Measurements from ENCODE around the gene NHS.

NHS gene

GRCh38 chrX:17741123-17741511, 366.1 kb downstream of the NHS start:
- Histone ChIP-seq H3K36me3 (ENCODE audit: insufficient read depth, low read length) (no peaks in the 10 kb centered on the region), H3K9me3 (ENCODE audit: control insufficient read depth, insufficient read depth, low read length) (no peaks in the 10 kb centered on the region), H3K4me1 (ENCODE audit: insufficient read depth, low read length) (no peaks in the 10 kb centered on the region), H3K9ac (ENCODE audit: low read depth, low read length) (no peak overlapping the region)

GRCh38 chrX:17743913-17744312, 368.9 kb downstream of the NHS start:
- Histone ChIP-seq H3K36me3 (ENCODE audit: insufficient read depth, low read length) (no peaks in the 10 kb centered on the region), H3K4me1 (ENCODE audit: insufficient read depth, low read length) (no peaks in the 10 kb centered on the region), H3K9ac (ENCODE audit: low read depth, low read length) (no peak overlapping the region), H3K9me3 (ENCODE audit: control insufficient read depth, insufficient read depth, low read length) (no peaks in the 10 kb centered on the region)

- Histone ChIP-seq H3K4me1 (ENCODE audit: insufficient read depth, low read length) (no peaks in the 10 kb centered on the region), H3K9ac (ENCODE audit: low read depth, low read length) (no peak overlapping the region), H3K36me3 (ENCODE audit: insufficient read depth, low read length) (no peaks in the 10 kb centered on the region), H3K9me3 (ENCODE audit: control insufficient read depth, insufficient read depth, low read length) (no peaks in the 10 kb centered on the region)
These were observed 370.0 kb downstream of the NHS start for GRCh38 chrX:17744896-17745523.

GRCh38 chrX:17747692-17748091, 372.7 kb downstream of the NHS start:
- Histone ChIP-seq H3K4me1 (ENCODE audit: insufficient read depth, low read length) (no peaks in the 10 kb centered on the region; the same call in 1 of the 2 replicates), H3K9ac (ENCODE audit: low read depth, low read length) (no peak overlapping the region), H3K9me3 (ENCODE audit: control insufficient read depth, insufficient read depth, low read length) (no peaks in the 10 kb centered on the region), H3K36me3 (ENCODE audit: insufficient read depth, low read length) (no peaks in the 10 kb centered on the region)

GRCh38 chrX:17748684-17749083, 373.7 kb downstream of the NHS start:
- no peaks in the 10 kb centered on the region for H3K36me3 ChIP-seq (ENCODE audit: insufficient read depth, low read length)
- no peak overlapping the region for H3K9ac ChIP-seq (ENCODE audit: low read depth, low read length)
- H3K4me1 ChIP-seq (ENCODE audit: insufficient read depth, low read length) = no peaks in the 10 kb centered on the region; the same call in 1 of the 2 replicates
- no peaks in the 10 kb centered on the region for H3K9me3 ChIP-seq (ENCODE audit: control insufficient read depth, insufficient read depth, low read length)

- no peaks in the 10 kb centered on the region for H3K36me3 ChIP-seq (ENCODE audit: insufficient read depth, low read length)
- H3K9ac ChIP-seq (ENCODE audit: low read depth, low read length) = no peak overlapping the region
- no peaks in the 10 kb centered on the region for H3K9me3 ChIP-seq (ENCODE audit: control insufficient read depth, insufficient read depth, low read length)
- no peaks in the 10 kb centered on the region; the same call in 1 of the 2 replicates for H3K4me1 ChIP-seq (ENCODE audit: insufficient read depth, low read length)
These were observed 375.4 kb downstream of the NHS start for GRCh38 chrX:17750436-17750835.

- Histone ChIP-seq H3K36me3 (ENCODE audit: insufficient read depth, low read length) (no peaks in the 10 kb centered on the region), H3K9me3 (ENCODE audit: control insufficient read depth, insufficient read depth, low read length) (no peaks in the 10 kb centered on the region), H3K4me1 (ENCODE audit: insufficient read depth, low read length) (no peaks in the 10 kb centered on the region), H3K9ac (ENCODE audit: low read depth, low read length) (no peak overlapping the region)
These were observed 383.4 kb downstream of the NHS start for GRCh38 chrX:17758382-17758781.

- Histone ChIP-seq H3K9me3 (ENCODE audit: control insufficient read depth, insufficient read depth, low read length) (no peaks in the 10 kb centered on the region), H3K4me1 (ENCODE audit: insufficient read depth, low read length) (no peaks in the 10 kb centered on the region), H3K9ac (ENCODE audit: low read depth, low read length) (no peak overlapping the region), H3K36me3 (ENCODE audit: insufficient read depth, low read length) (no peaks in the 10 kb centered on the region)
These were observed 385.0 kb downstream of the NHS start for GRCh38 chrX:17759990-17760389.

GRCh38 chrX:17767734-17768133, 392.7 kb downstream of the NHS start:
- H3K4me1 ChIP-seq (ENCODE audit: insufficient read depth, low read length) = no peaks in the 10 kb centered on the region
- H3K36me3 ChIP-seq (ENCODE audit: insufficient read depth, low read length) = no peaks in the 10 kb centered on the region
- no peaks in the 10 kb centered on the region for H3K9me3 ChIP-seq (ENCODE audit: control insufficient read depth, insufficient read depth, low read length)
- no peak overlapping the region for H3K9ac ChIP-seq (ENCODE audit: low read depth, low read length)

- Histone ChIP-seq H3K9me3 (ENCODE audit: control insufficient read depth, insufficient read depth, low read length) (no peaks in the 10 kb centered on the region), H3K9ac (ENCODE audit: low read depth, low read length) (no peak overlapping the region), H3K36me3 (ENCODE audit: insufficient read depth, low read length) (no peaks in the 10 kb centered on the region), H3K4me1 (ENCODE audit: insufficient read depth, low read length) (no peaks in the 10 kb centered on the region)
These were observed 394.0 kb downstream of the NHS start for GRCh38 chrX:17768997-17769396.

GRCh38 chrX:17769701-17770269, 394.8 kb downstream of the NHS start:
- H3K9ac ChIP-seq (ENCODE audit: low read depth, low read length) = no peak overlapping the region
- H3K36me3 ChIP-seq (ENCODE audit: insufficient read depth, low read length) = no peaks in the 10 kb centered on the region
- H3K4me1 ChIP-seq (ENCODE audit: insufficient read depth, low read length) = no peaks in the 10 kb centered on the region
- H3K9me3 ChIP-seq (ENCODE audit: control insufficient read depth, insufficient read depth, low read length) = no peaks in the 10 kb centered on the region

- Histone ChIP-seq H3K36me3 (ENCODE audit: insufficient read depth, low read length) (no peaks in the 10 kb centered on the region), H3K4me1 (ENCODE audit: insufficient read depth, low read length) (no peaks in the 10 kb centered on the region), H3K9ac (ENCODE audit: low read depth, low read length) (no peak overlapping the region), H3K9me3 (ENCODE audit: control insufficient read depth, insufficient read depth, low read length) (no peaks in the 10 kb centered on the region)
These were observed 398.3 kb downstream of the NHS start for GRCh38 chrX:17773221-17773876.

- Histone ChIP-seq H3K36me3 (ENCODE audit: insufficient read depth, low read length) (no peaks in the 10 kb centered on the region), H3K9ac (ENCODE audit: low read depth, low read length) (no peak overlapping the region), H3K9me3 (ENCODE audit: control insufficient read depth, insufficient read depth, low read length) (no peaks in the 10 kb centered on the region), H3K4me1 (ENCODE audit: insufficient read depth, low read length) (peaks cover 4% of the 10 kb centered on the region; the same call in 1 of the 2 replicates)
These were observed 399.1 kb downstream of the NHS start for GRCh38 chrX:17774053-17774452.

- Histone ChIP-seq H3K9ac (ENCODE audit: low read depth, low read length) (no peak overlapping the region), H3K9me3 (ENCODE audit: control insufficient read depth, insufficient read depth, low read length) (peaks cover 7% of the 10 kb centered on the region), H3K4me1 (ENCODE audit: insufficient read depth, low read length) (peaks cover 7% of the 10 kb centered on the region; the same call in 1 of the 2 replicates), H3K36me3 (ENCODE audit: insufficient read depth, low read length) (no peaks in the 10 kb centered on the region)
These were observed 404.0 kb downstream of the NHS start for GRCh38 chrX:17778997-17779396.

GRCh38 chrX:17779434-17779833, 404.4 kb downstream of the NHS start:
- peaks cover 7% of the 10 kb centered on the region for H3K9me3 ChIP-seq (ENCODE audit: control insufficient read depth, insufficient read depth, low read length)
- H3K4me1 ChIP-seq (ENCODE audit: insufficient read depth, low read length) = peaks cover 7% of the 10 kb centered on the region; the same call in 1 of the 2 replicates
- H3K36me3 ChIP-seq (ENCODE audit: insufficient read depth, low read length) = no peaks in the 10 kb centered on the region
- H3K9ac ChIP-seq (ENCODE audit: low read depth, low read length) = no peak overlapping the region

Measured in ES-I3 (cell line).